ENCODE results near the gene KPNA6.

KPNA6 gene

GRCh38 chr1:32199717-32200072 lies 91.8 kb downstream of the KPNA6 start:
- no peaks in the 10 kb centered on the region for H3K27me3 Mint-ChIP-seq
- peaks cover 10% of the 10 kb centered on the region for H3K36me3 Mint-ChIP-seq
- no peaks in the 10 kb centered on the region for H3K9me3 Mint-ChIP-seq (ENCODE audit: low read depth)
- peak overlapping the region; percentile 87 for H3K4me3 Mint-ChIP-seq
- peaks cover 67% of the 10 kb centered on the region for H3K4me1 Mint-ChIP-seq (ENCODE audit: low read depth)
- peak overlapping the region; percentile 87 for H3K27ac Mint-ChIP-seq

- Mint-ChIP-seq H3K4me1 (ENCODE audit: low read depth) (peaks cover 62% of the 10 kb centered on the region), H3K36me3 (peaks cover 7% of the 10 kb centered on the region), H3K27ac (peak within 1 kb of the TSS; percentile 91), H3K4me3 (peak within 1 kb of the TSS; percentile 89), H3K9me3 (ENCODE audit: low read depth) (no peaks in the 10 kb centered on the region), H3K27me3 (no peaks in the 10 kb centered on the region)
Measured at GRCh38 chr1:32200226-32201010, 92.6 kb downstream of the KPNA6 start, which contains the start of gene CCDC28B. CCDC28B (plus strand) TSS chr1:32200595; CDS start chr1:32201936, 1,341 bp downstream.

GRCh38 chr1:32201011-32201855 lies 93.4 kb downstream of the KPNA6 start:
- H3K36me3 Mint-ChIP-seq = peaks cover 5% of the 10 kb centered on the region
- H3K4me1 Mint-ChIP-seq (ENCODE audit: low read depth) = peaks cover 54% of the 10 kb centered on the region

GRCh38 chr1:32204943-32205361 lies 97.1 kb downstream of the KPNA6 start:
- H3K27me3 Mint-ChIP-seq = no peaks in the 10 kb centered on the region
- no peaks in the 10 kb centered on the region for H3K9me3 Mint-ChIP-seq (ENCODE audit: low read depth)
- no peak overlapping the region for H3K27ac Mint-ChIP-seq
- peak overlapping the region; percentile 89 for H3K4me3 Mint-ChIP-seq
- H3K36me3 Mint-ChIP-seq = no peaks in the 10 kb centered on the region
- peaks cover 36% of the 10 kb centered on the region for H3K4me1 Mint-ChIP-seq (ENCODE audit: low read depth)

More at GRCh38 chr1:32201011-32201855, 93.4 kb downstream of the KPNA6 start:
- no peaks in the 10 kb centered on the region for H3K27me3 Mint-ChIP-seq
- H3K9me3 Mint-ChIP-seq (ENCODE audit: low read depth) = no peaks in the 10 kb centered on the region
- H3K27ac Mint-ChIP-seq = peak overlapping the region; percentile 91
- peak overlapping the region; percentile 89 for H3K4me3 Mint-ChIP-seq

GRCh38 chr1:32205401-32206370 lies 97.8 kb downstream of the KPNA6 start, which contains the start of gene IQCC:
IQCC (plus strand) TSS chr1:32205671; CDS start chr1:32205682, 11 bp downstream.
- peak within 1 kb of the TSS; percentile 89 for H3K4me3 Mint-ChIP-seq
- no peaks in the 10 kb centered on the region for H3K36me3 Mint-ChIP-seq
- H3K27me3 Mint-ChIP-seq = no peaks in the 10 kb centered on the region
- no peaks in the 10 kb centered on the region for H3K9me3 Mint-ChIP-seq (ENCODE audit: low read depth)
- peaks cover 30% of the 10 kb centered on the region for H3K4me1 Mint-ChIP-seq (ENCODE audit: low read depth)
- H3K27ac Mint-ChIP-seq = peak within 1 kb of the TSS; percentile 70

- H3K4me3 Mint-ChIP-seq = no peak overlapping the region
- H3K27me3 Mint-ChIP-seq = no peaks in the 10 kb centered on the region
- H3K27ac Mint-ChIP-seq = no peak overlapping the region
- H3K9me3 Mint-ChIP-seq (ENCODE audit: low read depth) = no peaks in the 10 kb centered on the region
- H3K4me1 Mint-ChIP-seq (ENCODE audit: low read depth) = peaks cover 12% of the 10 kb centered on the region
- no peaks in the 10 kb centered on the region for H3K36me3 Mint-ChIP-seq
Measured at GRCh38 chr1:32208469-32208868, 100.6 kb downstream of the KPNA6 start.

GRCh38 chr1:32208891-32209328 lies 101.1 kb downstream of the KPNA6 start, which contains the start of gene DCDC2B:
DCDC2B (plus strand) TSS chr1:32209089; CDS start chr1:32209094, 5 bp downstream.
- Mint-ChIP-seq H3K27me3 (no peaks in the 10 kb centered on the region), H3K9me3 (ENCODE audit: low read depth) (no peaks in the 10 kb centered on the region), H3K4me1 (ENCODE audit: low read depth) (peaks cover 9% of the 10 kb centered on the region), H3K27ac (no peak within 1 kb of the TSS), H3K36me3 (no peaks in the 10 kb centered on the region), H3K4me3 (no peak within 1 kb of the TSS)

GRCh38 chr1:32215629-32216480 lies 108.0 kb downstream of the KPNA6 start:
- H3K4me3 Mint-ChIP-seq = no peak overlapping the region
- H3K36me3 Mint-ChIP-seq = no peaks in the 10 kb centered on the region
- H3K4me1 Mint-ChIP-seq (ENCODE audit: low read depth) = peaks cover 10% of the 10 kb centered on the region
- H3K27ac Mint-ChIP-seq = no peak overlapping the region
- no peaks in the 10 kb centered on the region for H3K27me3 Mint-ChIP-seq
- no peaks in the 10 kb centered on the region for H3K9me3 Mint-ChIP-seq (ENCODE audit: low read depth)

GRCh38 chr1:32216566-32216965 lies 108.7 kb downstream of the KPNA6 start:
- Mint-ChIP-seq H3K27ac (no peak overlapping the region), H3K36me3 (no peaks in the 10 kb centered on the region), H3K27me3 (no peaks in the 10 kb centered on the region), H3K4me3 (no peak overlapping the region), H3K9me3 (ENCODE audit: low read depth) (no peaks in the 10 kb centered on the region), H3K4me1 (ENCODE audit: low read depth) (peaks cover 16% of the 10 kb centered on the region)

GRCh38 chr1:32219022-32219421 lies 111.2 kb downstream of the KPNA6 start:
- H3K27ac Mint-ChIP-seq = no peak overlapping the region
- no peak overlapping the region for H3K4me3 Mint-ChIP-seq
- H3K27me3 Mint-ChIP-seq = no peaks in the 10 kb centered on the region
- no peaks in the 10 kb centered on the region for H3K9me3 Mint-ChIP-seq (ENCODE audit: low read depth)
- peaks cover 26% of the 10 kb centered on the region for H3K4me1 Mint-ChIP-seq (ENCODE audit: low read depth)
- H3K36me3 Mint-ChIP-seq = peaks cover 2% of the 10 kb centered on the region

- peaks cover 2% of the 10 kb centered on the region for H3K36me3 Mint-ChIP-seq
- peak overlapping the region; percentile 97 for H3K4me3 Mint-ChIP-seq
- peaks cover 32% of the 10 kb centered on the region for H3K4me1 Mint-ChIP-seq (ENCODE audit: low read depth)
- no peaks in the 10 kb centered on the region for H3K27me3 Mint-ChIP-seq
- H3K27ac Mint-ChIP-seq = peak overlapping the region; percentile 70
- no peaks in the 10 kb centered on the region for H3K9me3 Mint-ChIP-seq (ENCODE audit: low read depth)
Measured at GRCh38 chr1:32220746-32221580, 113.1 kb downstream of the KPNA6 start.

- peaks cover 32% of the 10 kb centered on the region for H3K4me1 Mint-ChIP-seq (ENCODE audit: low read depth)
- H3K36me3 Mint-ChIP-seq = peaks cover 2% of the 10 kb centered on the region
Measured at GRCh38 chr1:32221581-32221979, 113.7 kb downstream of the KPNA6 start.

More at GRCh38 chr1:32221581-32221979, 113.7 kb downstream of the KPNA6 start:
- no peaks in the 10 kb centered on the region for H3K9me3 Mint-ChIP-seq (ENCODE audit: low read depth)
- H3K27ac Mint-ChIP-seq = peak overlapping the region; percentile 70
- no peaks in the 10 kb centered on the region for H3K27me3 Mint-ChIP-seq
- peak overlapping the region; percentile 97 for H3K4me3 Mint-ChIP-seq

Measured in activated naive CD8-positive, alpha-beta T cell (primary cell).